PC-9 (cell line): ENCODE results near the gene TUBA3D.

Experiments
- CTCF ChIP-seq: fragments of 200-600 bp; sonication (generic); conservative IDR thresholded peaks from 2 replicates; pipeline ENCODE4 v1.6.1; 2017; ENCODE audit warnings: mixed run types, antibody characterized with exemption, mild to moderate bottlenecking, moderate library complexity
- EZH2 ChIP-seq: fragments of 200-600 bp; sonication (generic); IDR thresholded peaks from 2 replicates; pipeline ENCODE4 v1.8.0; 2017; ENCODE audit warnings: antibody characterized with exemption, low read depth

- TF ChIP-seq CTCF (no peak), EZH2 (no peak)
Observed at GRCh38 chr2:131517106-131517831, 41.4 kb downstream of the TUBA3D start.
